Nephron progenitor cell (in vitro differentiated cells): Measurements from ENCODE around the gene RGS9.
"Not testable (repeated sequence)": the region's sequence is repeated elsewhere in the genome, so short reads cannot be mapped to it uniquely, and the experiment has no call there.

ENCODE experiments used
- DNase-seq: peaks from one replicate; pipeline ENCODE4 v3.0.0; 2021
- H3K27ac Mint-ChIP-seq: 2 replicates; pipeline ENCODE4 v1.8.0; 2021; ENCODE audit warnings: mild to moderate bottlenecking, moderate library complexity, mixed read lengths
- H3K27me3 Mint-ChIP-seq: 2 replicates; pipeline ENCODE4 v1.8.0; 2021; ENCODE audit warnings: mild to moderate bottlenecking, low read depth, mixed read lengths; ENCODE audit not compliant: poor library complexity
- H3K36me3 Mint-ChIP-seq: 2 replicates; pipeline ENCODE4 v1.8.0; 2021; ENCODE audit warnings: low read depth, mixed read lengths
- H3K4me1 Mint-ChIP-seq: 2 replicates; pipeline ENCODE4 v1.8.0; 2021; ENCODE audit warnings: mixed read lengths
- H3K4me3 Mint-ChIP-seq: 2 replicates; pipeline ENCODE4 v1.8.0; 2021; ENCODE audit warnings: mild to moderate bottlenecking, moderate library complexity, mixed read lengths
- H3K9me3 Mint-ChIP-seq: 2 replicates; pipeline ENCODE4 v1.8.0; 2021; ENCODE audit warnings: mild to moderate bottlenecking, moderate library complexity, mixed read lengths
- TF ChIP-seq, protein P1 (sequence below): fragments of 200-600 bp; sonication (generic); IDR thresholded peaks from 2 replicates; pipeline ENCODE4 v1.5.0; 2021; ENCODE audit warnings: antibody characterized with exemption

RGS9 gene

DNA sequence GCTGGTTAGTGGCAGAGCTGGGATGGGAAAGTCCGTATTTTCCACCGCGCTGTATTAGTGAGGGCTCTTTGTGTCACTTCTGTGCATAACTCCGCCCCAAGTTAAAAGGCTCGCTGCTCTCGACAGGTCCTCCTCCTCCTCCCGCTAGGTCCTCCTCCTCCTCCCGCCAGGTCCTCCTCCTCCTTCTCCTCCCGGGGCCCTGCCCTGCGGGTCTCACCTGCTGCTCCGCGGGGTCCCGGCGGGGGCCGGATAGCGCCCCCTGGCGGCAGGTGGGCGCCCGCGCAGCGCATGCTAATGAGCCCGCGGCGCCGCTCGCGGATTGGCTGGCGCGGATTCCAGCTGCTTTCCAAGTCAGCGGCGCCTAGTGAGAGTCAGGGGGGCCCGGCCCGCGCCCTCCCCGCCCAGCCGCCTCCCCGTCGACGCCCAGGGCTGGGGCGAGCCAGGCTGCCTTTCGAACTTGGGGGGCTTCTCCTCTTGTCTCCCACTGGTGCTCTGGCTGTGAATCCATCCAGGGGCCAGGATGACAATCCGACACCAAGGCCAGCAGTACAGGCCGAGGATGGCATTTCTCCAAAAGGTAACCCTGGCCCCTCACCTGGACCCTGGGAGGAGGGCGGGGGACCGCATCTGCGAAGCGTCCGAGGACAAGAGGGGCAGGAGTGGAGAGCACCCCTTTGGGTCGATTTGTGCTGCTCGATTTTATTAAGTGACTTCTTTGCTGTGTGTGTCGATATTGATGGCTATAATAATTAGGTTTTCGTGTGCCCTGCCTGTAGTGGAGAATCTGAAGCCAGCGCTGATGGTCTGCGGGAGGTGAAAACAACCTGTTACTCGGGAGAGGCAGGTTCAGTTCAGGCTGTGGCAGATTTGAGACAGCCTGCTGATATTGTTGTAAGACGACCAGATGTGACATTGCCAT is at the start of gene RGS9:
Gene RGS9 (plus strand): TSS at position 350 of the 919 bp plus-strand sequence. CDS start 171 bp downstream, at position 521.
- TF ChIP-seq, protein P1, sequence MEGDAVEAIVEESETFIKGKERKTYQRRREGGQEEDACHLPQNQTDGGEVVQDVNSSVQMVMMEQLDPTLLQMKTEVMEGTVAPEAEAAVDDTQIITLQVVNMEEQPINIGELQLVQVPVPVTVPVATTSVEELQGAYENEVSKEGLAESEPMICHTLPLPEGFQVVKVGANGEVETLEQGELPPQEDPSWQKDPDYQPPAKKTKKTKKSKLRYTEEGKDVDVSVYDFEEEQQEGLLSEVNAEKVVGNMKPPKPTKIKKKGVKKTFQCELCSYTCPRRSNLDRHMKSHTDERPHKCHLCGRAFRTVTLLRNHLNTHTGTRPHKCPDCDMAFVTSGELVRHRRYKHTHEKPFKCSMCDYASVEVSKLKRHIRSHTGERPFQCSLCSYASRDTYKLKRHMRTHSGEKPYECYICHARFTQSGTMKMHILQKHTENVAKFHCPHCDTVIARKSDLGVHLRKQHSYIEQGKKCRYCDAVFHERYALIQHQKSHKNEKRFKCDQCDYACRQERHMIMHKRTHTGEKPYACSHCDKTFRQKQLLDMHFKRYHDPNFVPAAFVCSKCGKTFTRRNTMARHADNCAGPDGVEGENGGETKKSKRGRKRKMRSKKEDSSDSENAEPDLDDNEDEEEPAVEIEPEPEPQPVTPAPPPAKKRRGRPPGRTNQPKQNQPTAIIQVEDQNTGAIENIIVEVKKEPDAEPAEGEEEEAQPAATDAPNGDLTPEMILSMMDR, result peak; percentile 88
- Mint-ChIP-seq H3K27ac (no peak within 1 kb of the TSS), H3K9me3 (no peaks in the 10 kb centered on the region), H3K27me3 (peaks cover 34% of the 10 kb centered on the region), H3K4me1 (peaks cover 44% of the 10 kb centered on the region), H3K4me3 (peak within 1 kb of the TSS; percentile 78), H3K36me3 (no peaks in the 10 kb centered on the region)
- peak; percentile 88 for DNase-seq

DNA sequence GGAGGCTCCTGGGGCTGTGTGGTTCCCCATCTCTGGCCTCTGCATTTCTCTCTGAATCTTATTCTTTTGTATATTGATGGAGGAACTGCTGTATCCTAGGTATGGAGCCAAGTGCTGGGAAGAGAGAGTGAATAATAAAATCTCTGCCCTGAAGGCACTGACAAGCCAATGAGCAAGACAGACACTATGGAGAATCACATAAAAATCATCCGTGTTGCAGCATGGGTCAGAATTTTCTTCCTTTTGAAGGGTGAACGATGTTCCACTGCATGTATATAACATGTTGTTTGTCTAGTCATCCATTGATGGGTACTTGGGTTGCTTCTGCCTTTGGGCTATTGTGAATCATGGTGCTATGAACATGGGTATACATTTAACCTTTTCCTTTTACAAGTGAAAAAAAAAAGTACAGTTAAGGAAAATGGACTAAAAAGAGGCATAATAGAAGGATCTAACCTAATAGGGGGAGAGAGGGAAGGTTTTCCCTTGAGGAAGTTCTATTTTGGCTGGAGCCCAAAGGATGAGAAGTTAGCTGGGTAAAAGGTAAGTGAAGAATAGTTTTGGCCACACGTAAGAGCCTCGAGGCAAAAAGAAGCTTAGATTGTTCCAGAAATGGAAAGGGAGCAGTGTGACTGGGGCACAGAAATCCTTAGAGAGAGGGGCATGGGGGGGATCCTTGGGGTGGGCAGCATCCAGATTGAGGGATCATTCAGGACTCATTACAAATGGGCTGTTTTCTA is 48.4 kb upstream of the RGS9 start:
- TF ChIP-seq, protein P1, result no peak
- peaks cover under 1% of the 10 kb centered on the region for H3K9me3 Mint-ChIP-seq
- no peak overlapping the region for H3K27ac Mint-ChIP-seq
- H3K4me1 Mint-ChIP-seq, result no peaks in the 10 kb centered on the region
- no peaks in the 10 kb centered on the region for H3K36me3 Mint-ChIP-seq
- no peak overlapping the region for H3K4me3 Mint-ChIP-seq
- DNase-seq, result no peak
- H3K27me3 Mint-ChIP-seq, result peaks cover 47% of the 10 kb centered on the region

DNA sequence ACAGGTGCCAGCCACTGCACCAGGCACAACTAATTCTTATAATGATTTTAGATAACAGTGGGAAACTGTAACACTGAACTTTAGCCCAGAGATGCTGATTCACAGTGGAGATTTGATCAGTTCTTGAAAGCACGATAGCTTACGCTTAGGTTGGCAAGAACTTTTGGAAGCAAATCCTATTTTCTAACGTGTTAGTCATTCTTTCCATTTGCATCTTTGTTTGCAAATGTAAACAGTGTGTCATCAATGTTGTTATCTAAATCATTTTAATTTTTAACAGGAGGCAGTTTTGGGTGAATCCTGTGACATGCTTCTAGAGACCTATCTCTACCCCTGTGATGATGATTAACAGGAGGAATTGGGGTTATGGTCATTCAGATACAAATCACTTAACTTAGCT is 44.9 kb upstream of the RGS9 start:
- H3K4me3 Mint-ChIP-seq, result no peak overlapping the region

DNA sequence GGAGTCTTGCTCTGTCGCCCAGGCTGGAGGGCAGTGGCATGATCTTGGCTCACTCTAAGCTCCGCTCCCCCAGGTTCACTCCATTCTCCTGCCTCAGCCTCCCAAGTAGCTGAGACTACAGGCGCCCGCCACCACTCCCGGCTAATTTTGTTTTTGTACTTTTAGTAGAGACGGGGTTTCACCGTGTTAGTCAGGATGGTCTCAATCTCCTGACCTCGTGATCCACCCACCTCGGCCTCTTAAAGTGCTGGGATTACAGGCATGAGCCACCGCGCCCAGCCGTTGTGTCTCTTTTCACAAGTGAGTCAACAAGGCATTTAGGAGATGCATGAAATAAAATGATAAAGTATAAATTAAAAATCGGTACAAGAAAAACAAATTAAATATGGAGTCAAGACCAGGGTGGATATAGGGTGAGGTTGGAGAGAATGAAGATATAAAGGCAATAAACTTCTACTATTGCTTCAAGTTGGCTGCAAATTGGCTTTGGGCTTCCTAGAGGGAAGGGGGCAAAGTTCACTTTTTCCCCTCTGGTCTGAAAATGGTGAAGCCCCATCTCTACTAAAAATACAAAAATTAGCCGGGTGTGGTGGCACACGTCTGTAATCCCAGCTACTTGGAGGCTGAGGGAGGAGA is 44.3 kb upstream of the RGS9 start:
- not testable (repeated sequence) for H3K36me3 Mint-ChIP-seq, H3K27ac Mint-ChIP-seq, H3K4me3 Mint-ChIP-seq, DNase-seq, H3K9me3 Mint-ChIP-seq, H3K4me1 Mint-ChIP-seq
- peaks cover 49% of the 10 kb centered on the region for H3K27me3 Mint-ChIP-seq

More for the DNA sequence above, 44.9 kb upstream of the RGS9 start:
- H3K36me3 Mint-ChIP-seq, result no peaks in the 10 kb centered on the region
- H3K9me3 Mint-ChIP-seq, result peaks cover 8% of the 10 kb centered on the region
- H3K27me3 Mint-ChIP-seq, result peaks cover 50% of the 10 kb centered on the region
- no peaks in the 10 kb centered on the region for H3K4me1 Mint-ChIP-seq
- no peak for DNase-seq
- H3K27ac Mint-ChIP-seq, result no peak overlapping the region
- TF ChIP-seq, protein P1, result no peak

DNA sequence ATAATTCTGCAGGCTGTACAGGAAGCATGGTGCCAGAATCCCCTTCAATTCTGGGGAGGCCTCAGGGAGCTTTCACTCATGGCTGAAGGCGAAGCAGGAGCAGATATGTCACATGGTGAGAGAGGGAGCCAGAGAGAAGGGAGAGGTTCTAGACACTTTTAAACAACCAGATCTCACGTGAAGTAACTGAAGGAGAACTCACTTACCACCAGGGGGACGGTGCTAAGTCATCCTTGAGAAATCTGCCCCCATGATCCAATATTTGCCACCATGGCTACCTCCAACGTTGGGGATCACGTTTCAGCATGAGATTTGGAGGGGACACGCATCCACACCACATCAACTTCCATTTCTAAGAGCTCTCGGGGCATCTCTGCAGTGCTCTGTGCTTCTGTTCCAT is 43.2 kb upstream of the RGS9 start:
- H3K27me3 Mint-ChIP-seq, result peaks cover 42% of the 10 kb centered on the region
- TF ChIP-seq, protein P1, result no peak
- no peaks in the 10 kb centered on the region for H3K4me1 Mint-ChIP-seq
- H3K9me3 Mint-ChIP-seq, result peaks cover 8% of the 10 kb centered on the region
- no peak overlapping the region for H3K4me3 Mint-ChIP-seq
- H3K36me3 Mint-ChIP-seq, result no peaks in the 10 kb centered on the region
- no peak overlapping the region for H3K27ac Mint-ChIP-seq
- DNase-seq, result no peak

DNA sequence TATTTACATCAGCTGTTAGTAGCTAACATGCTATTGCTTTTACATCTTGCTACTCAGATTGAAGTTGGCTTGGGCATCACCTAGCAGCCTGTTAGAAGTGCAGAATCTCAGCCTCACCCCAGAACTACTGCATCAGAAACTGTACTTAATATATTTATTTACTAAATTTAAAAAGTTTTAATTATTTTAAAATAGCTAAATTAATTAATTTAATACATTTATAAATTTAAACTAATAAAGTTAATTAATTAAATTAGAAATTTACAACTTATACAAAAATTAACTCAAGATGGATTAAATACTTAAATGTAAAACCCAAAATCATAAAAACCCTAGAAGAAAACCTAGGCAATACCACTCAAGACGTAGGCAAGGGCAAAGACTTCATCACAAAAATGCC is 41.7 kb upstream of the RGS9 start:
- Mint-ChIP-seq H3K27ac (no peak overlapping the region), H3K27me3 (peaks cover 32% of the 10 kb centered on the region), H3K9me3 (peaks cover 8% of the 10 kb centered on the region), H3K4me3 (no peak overlapping the region), H3K4me1 (no peaks in the 10 kb centered on the region), H3K36me3 (no peaks in the 10 kb centered on the region)
- no peak for DNase-seq
- TF ChIP-seq, protein P1, result no peak

DNA sequence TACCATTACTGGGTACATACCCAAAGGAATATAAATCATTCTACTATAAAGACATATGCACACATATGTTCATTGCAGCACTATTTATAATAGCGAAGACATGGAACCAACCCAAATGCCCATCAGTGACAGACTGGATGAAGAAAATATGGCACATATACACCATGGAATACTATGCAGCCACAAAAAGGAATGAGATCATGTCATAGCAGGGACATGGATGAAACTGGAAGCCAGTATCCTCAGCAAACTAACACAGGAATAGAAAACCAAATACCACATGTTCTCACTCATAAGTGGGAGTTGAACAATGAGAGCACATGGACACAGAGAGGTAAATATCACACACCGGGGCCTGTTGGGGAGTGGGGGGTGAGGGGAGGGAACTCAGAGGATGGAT is 40.8 kb upstream of the RGS9 start:
- not testable (repeated sequence) for H3K9me3 Mint-ChIP-seq, H3K36me3 Mint-ChIP-seq, H3K27ac Mint-ChIP-seq, H3K4me3 Mint-ChIP-seq, H3K4me1 Mint-ChIP-seq, DNase-seq
- H3K27me3 Mint-ChIP-seq, result peaks cover 22% of the 10 kb centered on the region
